H1 (cell line): ENCODE results near the gene FYB2.

Source experiments
- CTCF ChIP-seq, 3 experiments: IDR thresholded peaks; 1 replicate in 2 of 3; 2 replicates in 1 of 3; pipeline versions ENCODE4 v1.5.1 to v1.6.1; 2011; ENCODE audit warnings: low read length in 3 of 3, mild to moderate bottlenecking in 3 of 3, inconsistent platforms in 2 of 3, low read depth in 1 of 3, moderate library complexity in 1 of 3; ENCODE audit not compliant: insufficient read depth in 1 of 3; ENCODE audit errors: control extremely low read depth in 1 of 3
- EZH2 ChIP-seq: fragments of 200-600 bp; sonication (generic); IDR thresholded peaks from 2 replicates; pipeline ENCODE4 v1.7.1; 2012; ENCODE audit warnings: low read depth, mild to moderate bottlenecking, moderate library complexity, low read length, inconsistent platforms; ENCODE audit not compliant: severe bottlenecking
- KDM5A ChIP-seq: fragments of 200-600 bp; IDR thresholded peaks from 2 replicates; pipeline ENCODE4 v1.7.1; 2012; ENCODE audit warnings: mild to moderate bottlenecking, low read length, inconsistent platforms, mixed read lengths
- POLR2A ChIP-seq, 2 experiments: IDR thresholded peaks; 1 replicate in 1 of 2; 2 replicates in 1 of 2; pipeline ENCODE4 v1.6.1; 2011; ENCODE audit warnings: low read depth in 2 of 2, low read length in 2 of 2, mild to moderate bottlenecking in 2 of 2; ENCODE audit errors: control extremely low read depth in 1 of 2
- POLR2AphosphoS5 ChIP-seq: IDR thresholded peaks from 2 replicates; pipeline ENCODE4 v1.6.1; 2011; ENCODE audit warnings: low read depth, low read length
- TBP ChIP-seq: IDR thresholded peaks from 2 replicates; pipeline ENCODE4 v1.6.1; 2011; ENCODE audit warnings: low read depth, low read length, improper control_type of control experiment

- TF ChIP-seq POLR2AphosphoS5 = no peak
- TF ChIP-seq EZH2 = no peak
- TF ChIP-seq CTCF (IDR thresholded peaks at IDR 0.05; ENCODE audit: control extremely low read depth in 1 of 3, insufficient read depth in 1 of 3, low read depth in 1 of 3, low read length in 3 of 3) = no peak
- TF ChIP-seq POLR2A (IDR thresholded peaks at IDR 0.05; ENCODE audit: control extremely low read depth in 1 of 2, low read depth in 2 of 2, low read length in 2 of 2) = no peak
- no peak for TF ChIP-seq TBP
- TF ChIP-seq KDM5A = no peak
These were observed 26.1 kb upstream of the FYB2 start for GRCh38 chr1:56845343-56845742.
